PFSK-1 (cell line): ENCODE results near the gene SMAD1.

Experiments
- FOXP2 ChIP-seq: optimal IDR thresholded peaks from 2 replicates; pipeline ENCODE3; 2011; ENCODE audit warnings: borderline replicate concordance, control low read depth, inconsistent platforms; ENCODE audit not compliant: insufficient read depth; ENCODE audit errors: extremely low read length, extremely low read depth
- POLR2AphosphoS5 ChIP-seq: IDR thresholded peaks from 2 replicates; pipeline ENCODE4 v1.6.1; 2012; ENCODE audit warnings: low read depth, mild to moderate bottlenecking, control low read depth, low read length, moderate library complexity
- SIN3A ChIP-seq: IDR thresholded peaks from 2 replicates; pipeline ENCODE4 v1.6.1; 2012; ENCODE audit warnings: mild to moderate bottlenecking, low read length, moderate library complexity, borderline replicate concordance; ENCODE audit not compliant: insufficient read depth
- TAF1 ChIP-seq: IDR thresholded peaks from 2 replicates; pipeline ENCODE4 v1.6.1; 2012; ENCODE audit warnings: low read length, control low read depth, borderline replicate concordance; ENCODE audit not compliant: insufficient read depth

DNA sequence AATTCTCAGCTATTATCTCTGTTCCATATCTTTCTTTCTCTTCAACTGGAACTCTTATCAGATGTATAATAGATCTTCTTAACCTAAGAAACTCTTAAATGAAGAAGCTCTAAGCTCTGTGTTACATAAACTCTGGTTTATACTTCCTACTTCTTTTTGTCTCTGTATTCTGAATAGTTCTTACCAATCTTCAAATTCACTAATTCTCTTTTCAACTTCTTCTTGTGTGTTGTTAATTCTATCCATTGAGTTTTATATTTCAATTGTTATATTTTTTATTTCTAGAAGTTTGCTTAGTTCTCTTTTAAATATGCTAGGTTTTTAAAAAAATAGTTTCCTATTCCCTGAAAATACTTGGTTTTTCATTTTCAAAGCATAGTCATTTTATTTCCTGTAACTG, 124.3 kb downstream of the SMAD1 start:
- TF ChIP-seq POLR2AphosphoS5 = no peak
- TF ChIP-seq SIN3A = no peak
- TF ChIP-seq TAF1 = no peak
- no peak for TF ChIP-seq FOXP2
